GM11168 (cell line): ENCODE measurements around the gene PHTF2.

Experiments used
- in situ Hi-C: fragments of 300-500 bp; cut with MboI; formaldehyde crosslinking; loops from one replicate; pipeline ENCODE4 v1.12.0; 2022; ENCODE audit warnings: low sequenced_read_pairs; ENCODE audit not compliant: unreplicated experiment

The PHTF2 gene

DNA sequence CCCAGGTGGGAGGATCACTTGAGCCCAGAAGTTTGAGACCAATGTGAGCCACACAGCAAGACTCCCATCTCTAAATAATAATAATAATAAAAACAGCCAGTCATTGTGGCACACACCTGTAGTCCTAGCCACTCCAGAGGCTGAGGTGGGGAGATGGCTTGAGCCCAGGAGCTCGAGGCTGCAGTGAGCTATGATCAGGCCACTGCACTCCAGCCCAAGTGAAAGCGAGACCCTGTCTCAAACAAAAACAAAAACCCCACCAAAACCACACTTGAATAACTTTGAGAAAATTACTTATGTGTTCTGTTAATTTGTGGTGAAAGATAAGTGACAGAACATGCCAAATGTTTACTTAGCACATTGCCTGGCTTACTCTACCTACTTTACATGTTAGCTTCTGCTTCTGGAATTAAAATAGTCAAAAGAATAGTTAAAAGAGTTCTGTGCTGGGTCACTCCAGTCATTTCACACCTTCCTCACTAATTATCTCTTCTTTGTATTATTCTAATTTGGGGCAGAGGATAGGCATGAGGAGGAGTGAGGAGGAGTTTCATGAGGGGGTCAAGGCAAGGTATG is 10.2 kb upstream of the PHTF2 start:
- in situ Hi-C loops = loop anchor here (10.0 kb wide), 1 partner anchor 126 kb away; no protein-coding TSS in a partner anchor

DNA sequence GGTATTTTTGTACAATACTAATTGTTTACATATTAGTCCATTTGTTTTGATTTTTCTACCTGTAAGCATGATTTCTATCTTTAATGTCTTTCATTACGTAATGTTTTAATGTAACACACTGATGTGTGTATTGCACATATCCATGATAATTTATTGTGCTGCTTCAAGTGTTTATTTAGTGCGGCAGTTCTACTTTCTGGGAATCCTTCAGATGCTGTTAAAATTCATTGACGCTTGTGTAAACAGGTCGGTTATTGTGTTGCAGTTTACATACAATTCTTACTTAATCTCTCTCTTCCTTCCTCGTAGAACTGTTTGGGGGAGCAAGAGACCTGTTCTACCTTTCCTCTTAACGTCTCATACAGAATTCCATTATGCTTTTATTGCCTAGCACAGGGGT is 7.2 kb upstream of the PHTF2 start:
- in situ Hi-C loops = no loop called here

DNA sequence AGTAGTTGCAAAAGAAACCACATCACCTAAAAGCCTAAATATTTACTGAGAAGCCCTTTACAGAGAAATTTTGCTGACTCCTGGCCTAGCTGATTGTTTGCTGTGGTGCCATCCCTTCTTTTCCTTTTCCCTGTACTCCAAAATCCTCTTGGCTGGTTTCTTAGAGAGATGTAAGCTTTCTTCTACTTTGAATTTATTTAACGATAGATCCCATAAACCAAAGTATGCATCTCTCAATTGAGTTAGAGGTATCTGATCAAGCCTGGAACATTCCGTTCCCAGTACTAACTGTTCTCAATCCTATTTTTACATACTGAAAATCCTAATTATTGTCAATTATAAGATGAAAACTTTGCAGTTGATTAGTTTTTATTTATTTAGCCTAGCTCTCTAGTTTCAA is 6.6 kb upstream of the PHTF2 start:
- in situ Hi-C loops = no loop called here

DNA sequence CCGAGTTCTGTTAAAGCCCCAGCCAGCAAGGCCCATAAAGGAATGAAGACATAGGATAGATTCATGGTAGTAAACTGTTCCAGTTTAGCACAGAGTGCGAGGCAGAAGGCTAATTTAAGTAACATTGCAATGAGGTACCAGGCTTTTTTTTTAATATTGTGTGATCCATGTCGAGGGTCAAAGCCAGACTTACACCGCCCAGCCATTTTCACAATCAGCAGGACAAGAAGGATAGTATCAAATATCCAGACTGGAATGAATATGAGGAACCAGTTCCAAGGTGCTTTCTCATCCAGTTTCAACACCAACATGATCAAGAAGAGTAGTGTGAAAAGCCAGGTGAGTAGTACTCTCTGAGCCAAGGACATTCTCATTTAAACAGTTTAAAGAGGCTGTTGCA is 4.6 kb upstream of the PHTF2 start:
- in situ Hi-C loops = no loop called here

DNA sequence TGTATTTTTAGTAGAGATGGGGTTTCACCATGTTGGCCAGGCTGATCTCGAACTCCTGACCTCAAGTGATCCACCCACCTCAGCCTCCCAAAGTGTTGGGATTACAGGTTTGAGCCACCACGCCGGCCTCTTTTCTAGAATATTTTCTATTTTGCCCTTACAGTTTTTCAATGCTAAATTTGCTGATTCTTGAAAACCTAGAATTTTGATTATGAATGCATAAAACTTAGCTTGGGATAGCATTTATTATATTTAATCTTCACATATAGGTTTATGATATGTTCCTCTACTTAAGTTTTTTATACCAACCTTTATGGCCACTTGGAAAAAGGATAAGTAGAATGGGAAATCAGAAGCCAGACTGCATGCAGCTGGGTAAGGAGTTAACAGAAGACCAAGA is 2.5 kb upstream of the PHTF2 start:
- in situ Hi-C loops = no loop called here

DNA sequence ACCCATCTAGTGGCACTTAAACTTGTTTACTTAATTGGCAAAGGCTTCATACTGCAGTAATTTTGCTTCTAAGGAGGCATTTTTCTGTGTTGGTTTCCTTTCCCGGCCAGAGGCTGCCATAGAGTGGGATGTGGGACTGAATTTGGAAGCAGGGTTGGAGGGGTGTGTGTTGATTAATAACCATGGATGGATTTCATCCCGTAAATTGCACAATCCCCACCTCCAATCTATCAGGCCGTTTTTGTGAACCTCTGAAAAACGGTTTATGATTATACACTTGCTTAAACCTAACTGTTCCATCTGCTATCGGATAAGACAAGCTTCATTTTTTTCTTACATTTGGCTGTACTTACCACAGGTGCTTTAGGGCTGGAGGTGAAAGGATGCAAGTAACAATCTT is 1.6 kb upstream of the PHTF2 start:
- in situ Hi-C loops = no loop called here

DNA sequence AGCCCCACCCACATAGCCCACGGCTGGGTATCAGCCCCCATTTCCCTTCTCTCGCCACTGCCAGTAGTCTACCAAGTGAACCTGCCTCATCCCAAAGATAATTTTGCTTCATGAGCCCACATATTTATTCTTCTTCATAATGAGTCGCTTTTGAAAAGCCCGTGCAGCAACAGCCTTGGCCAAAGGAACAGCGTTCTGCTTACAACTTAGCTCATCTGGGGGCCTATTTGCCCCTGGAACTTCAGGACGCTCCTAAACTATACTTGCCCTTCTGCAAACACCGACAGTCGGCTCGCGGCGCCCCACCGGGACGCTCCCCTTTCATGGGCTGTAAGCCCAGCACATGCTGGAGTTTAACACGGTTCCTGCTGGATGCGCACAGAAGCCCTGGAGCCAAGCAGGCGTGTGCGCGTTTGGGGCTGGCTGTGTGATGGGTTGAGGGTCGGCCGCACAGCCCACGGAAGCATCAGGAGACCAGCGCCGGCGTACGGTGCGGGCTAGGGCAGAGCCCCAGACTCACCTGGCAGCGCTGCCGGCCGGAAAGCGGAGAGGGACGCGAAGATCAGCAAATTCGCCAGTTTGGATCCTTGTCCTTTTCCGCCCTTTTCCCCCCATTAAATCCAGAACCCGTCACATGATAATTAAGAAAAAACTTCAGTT is 709 bp upstream of the PHTF2 start:
- in situ Hi-C loops = no loop called here

DNA sequence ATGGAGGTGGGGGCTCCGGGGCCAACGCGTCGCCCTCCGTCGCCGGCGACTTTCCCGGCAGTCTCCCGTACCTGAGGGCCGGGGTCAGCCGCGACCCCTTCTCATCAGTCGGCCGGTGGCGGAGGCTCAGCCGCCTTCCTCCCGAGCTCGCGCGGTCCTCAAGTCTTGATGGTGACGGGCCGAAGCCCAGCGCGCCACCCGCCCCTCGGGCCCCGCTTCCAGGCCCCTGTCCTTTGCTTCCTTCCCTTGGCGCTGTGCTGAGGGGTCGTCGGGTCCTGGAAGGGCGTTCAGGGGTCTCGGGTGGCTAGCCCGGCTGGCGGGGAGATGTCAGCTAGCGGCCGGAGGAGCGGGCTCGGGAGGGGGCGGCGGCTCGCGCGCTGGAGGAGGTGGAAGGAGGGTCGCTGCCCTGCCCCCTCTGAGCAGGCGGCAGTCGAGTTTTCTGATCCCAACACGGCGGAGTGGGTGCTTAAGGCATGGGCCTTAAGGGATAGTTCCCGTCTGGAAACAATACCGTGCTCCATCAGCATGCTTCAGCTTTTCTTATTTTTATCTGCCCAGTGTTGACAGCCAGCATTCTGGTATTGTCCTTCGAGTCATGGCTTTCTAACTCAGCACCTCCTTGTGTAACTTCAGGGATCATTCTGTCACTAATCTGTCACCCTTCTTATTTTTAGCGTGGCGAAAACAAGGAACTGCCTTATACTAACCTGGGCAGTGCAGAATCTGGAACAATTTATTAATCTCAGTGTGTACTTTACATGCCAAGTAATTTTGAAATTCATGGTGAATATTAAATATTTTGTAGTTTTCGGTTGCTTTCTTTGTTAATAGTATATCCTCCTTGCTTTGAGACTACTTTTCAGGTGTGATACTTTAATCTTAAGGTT is 748 bp downstream of the PHTF2 start:
- in situ Hi-C loops = no loop called here

DNA sequence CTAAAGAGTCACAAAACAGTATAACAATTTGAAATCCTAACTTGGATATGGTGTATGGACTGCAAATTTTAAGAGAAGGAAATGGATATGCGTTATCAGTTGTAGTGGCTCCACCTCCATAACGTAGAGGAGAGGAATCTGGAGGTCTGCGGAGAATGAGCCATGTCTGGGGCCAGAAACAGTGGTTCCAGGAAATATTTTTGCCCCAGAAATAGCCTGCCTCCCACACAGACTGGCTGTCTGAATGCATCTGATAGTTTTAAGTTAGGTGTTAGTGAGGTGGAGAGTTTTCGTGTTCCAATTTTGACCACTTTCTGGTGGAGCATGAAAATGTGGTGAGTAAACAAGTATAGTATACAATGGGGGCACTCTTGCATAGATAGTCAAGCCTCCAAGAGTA is 1.6 kb downstream of the PHTF2 start:
- in situ Hi-C loops = no loop called here

DNA sequence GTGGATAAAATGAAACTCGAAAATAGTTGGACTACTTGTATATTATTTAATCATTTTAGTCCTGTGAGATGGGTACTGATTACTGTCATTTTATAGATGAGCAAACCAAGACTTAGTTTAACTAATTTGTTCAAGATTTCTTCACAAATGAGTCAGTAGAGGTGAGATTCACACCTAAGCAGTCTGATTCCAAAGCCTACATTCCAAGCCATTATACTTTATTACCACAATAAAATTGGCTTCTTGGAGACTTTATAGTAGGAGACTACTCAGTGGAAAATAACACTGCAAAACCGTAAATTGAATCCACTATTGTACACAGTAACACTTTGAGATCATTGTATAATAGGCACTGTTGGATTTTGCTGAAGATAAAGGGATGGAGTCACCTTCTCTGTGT is 2.2 kb downstream of the PHTF2 start:
- in situ Hi-C loops = no loop called here

DNA sequence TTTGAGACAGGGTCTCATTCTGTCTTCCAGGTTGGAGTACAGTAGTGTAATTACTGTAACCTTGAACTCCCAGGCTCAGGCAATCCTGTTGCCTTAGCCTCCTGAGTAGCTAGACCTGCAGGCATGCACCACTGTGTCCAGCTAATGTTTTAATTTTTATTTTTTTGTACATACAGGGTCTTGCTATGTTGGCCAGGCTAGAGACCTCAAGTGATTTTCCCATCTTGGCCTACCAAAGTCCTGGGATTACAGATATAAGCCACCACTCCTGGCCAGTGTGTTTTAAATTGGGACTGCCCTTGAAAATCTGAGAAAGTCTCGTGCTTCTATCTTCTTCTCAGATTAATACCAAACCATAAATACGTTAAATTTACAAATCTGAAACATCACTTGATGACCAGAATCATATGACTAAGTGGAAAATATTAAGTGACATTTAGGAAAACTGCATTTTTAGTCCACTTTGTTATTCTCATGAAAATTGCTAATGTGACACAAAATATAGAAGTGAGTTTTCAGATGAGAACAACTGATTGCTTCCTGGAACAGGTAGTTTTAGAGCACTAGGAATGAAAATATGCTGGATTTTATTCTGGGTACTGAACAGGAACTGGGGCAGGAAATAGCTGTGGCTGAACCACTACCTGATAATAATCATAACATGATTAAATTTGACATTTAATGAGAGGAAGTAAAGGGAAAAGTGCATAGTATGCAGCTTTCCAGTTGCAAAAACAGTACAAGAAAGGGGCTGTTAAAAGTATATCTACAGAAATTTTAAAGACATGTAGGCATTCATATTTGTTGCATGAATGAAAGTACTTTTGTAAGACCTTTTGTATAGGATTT is 4.2 kb downstream of the PHTF2 start:
- in situ Hi-C loops = no loop called here

DNA sequence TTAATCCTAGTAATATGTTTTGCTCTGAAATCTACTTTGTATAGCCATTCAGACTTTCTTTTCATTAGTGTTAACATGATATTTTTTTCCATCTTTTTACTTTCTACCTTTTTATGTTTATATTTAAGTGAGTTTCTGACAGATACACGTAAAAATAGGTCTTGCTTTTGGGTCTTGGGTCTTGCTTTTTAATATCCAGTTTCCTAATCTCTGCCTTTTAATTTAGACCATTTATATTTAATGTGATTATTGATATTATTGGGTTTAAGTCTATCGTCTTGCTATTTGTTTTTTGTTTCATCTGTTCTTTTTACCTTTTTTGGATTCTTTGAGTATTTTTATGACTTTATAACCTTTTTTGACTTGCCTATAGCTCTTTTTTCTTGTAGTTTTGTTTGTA is 7.9 kb downstream of the PHTF2 start:
- in situ Hi-C loops = no loop called here

DNA sequence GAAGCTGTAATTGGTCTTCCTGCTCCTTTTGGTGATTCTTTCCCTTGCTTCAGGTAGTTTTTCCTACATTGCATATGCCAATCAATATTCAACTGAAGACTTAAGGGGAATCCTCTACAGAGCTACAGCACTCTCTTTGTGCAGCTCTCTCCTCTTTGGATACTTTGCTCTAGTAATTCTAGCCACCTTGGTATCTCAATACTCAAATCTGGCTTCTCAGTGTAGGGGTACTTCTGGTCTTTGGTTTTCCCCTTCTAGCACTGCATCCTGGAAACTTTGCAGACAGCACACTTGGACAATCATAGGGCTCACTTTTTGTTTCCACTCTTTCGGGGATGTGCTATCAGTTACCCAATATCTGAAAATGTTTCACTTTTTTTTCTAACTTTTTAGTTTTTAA is 9.9 kb downstream of the PHTF2 start:
- in situ Hi-C loops = no loop called here

DNA sequence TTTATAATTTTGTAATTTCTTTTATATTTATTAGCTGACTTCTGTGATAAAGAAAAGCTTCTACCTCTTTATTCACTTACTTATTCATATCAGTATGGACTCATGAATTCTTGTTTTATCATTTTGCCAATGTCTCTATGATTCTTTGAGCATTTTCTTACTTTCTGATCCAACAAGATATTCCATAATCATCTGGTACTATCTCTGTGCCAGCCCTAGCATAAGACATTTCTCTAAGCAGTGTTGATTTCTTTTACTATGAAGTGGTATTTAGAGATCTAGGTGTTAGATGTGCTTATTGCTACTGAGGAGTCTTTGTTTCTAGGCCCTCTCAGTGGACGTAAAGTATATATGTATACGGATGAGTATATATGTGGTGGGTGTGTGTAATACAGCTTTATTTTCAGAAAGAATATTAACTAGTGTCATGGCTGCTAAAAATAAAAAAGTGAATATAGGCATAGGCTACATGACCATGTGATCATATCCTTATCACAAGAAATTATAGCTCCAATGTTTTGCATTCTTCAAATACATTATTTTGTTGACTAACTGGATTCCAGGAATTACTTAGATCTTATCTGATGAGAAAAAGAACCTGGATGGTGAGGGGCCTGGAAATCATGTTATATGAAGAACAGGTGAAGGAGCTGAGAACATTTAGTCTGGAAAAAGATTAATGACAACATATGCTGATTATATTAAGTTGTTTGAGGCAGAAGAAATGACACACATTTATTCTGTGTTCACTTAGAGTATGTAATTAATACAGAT is 13.1 kb downstream of the PHTF2 start:
- in situ Hi-C loops = no loop called here

DNA sequence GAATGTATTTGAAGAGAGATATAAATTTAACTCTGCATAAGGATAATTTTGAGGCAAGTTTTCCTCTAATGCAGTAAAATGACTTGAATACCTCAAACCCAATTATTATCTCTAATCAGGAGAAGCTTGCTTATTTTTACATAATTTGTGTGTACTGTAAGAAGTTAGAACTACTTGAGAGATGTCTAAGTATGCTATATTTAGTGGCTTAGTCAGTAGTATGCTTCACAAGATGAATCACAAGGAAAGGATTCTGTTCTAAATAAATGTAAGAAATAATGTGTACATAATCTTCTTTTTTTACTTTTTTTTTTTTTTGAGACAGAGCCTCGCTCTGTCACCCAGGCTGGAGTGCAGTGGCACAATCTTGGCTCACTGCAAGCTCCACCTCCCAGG is 13.7 kb downstream of the PHTF2 start:
- in situ Hi-C loops = no loop called here

DNA sequence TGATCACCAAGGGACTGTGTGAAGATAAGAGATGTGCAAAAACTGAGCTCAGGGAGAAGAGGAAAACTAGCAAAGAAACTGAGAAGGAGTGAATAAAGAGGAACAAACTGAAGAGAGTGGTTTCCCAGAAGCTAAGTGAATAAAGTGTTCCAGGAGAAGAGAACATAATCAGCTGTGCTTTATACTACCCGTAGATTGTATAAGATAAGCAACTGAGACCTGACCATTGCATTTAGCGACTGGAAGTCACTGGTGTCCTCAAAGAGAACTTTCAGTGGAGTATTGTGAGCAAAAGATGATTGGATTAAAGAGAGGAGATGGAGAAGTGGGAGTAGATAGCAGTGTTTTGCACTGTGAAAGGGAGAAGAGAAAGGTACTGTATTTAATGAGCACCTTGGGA is 14.6 kb downstream of the PHTF2 start:
- in situ Hi-C loops = no loop called here

DNA sequence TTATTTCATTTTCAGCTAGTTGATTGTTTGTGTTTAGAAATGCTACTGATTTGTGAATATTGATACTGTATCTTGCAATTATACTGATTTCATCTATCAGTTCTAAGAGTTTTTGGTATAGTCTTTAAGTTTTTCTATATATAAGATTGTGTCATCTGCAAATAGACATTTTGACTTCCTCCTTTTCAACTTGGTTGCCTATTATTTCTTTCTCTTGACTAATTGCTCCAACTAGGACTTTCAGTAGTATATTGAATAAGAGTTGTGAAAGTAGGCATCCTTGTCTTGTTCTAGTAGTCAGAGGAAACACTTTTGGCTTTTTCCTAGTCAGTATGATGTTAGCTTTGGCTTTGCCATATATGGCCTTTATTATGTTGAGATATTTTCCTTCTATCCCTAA is 20.4 kb downstream of the PHTF2 start:
- in situ Hi-C loops = no loop called here

DNA sequence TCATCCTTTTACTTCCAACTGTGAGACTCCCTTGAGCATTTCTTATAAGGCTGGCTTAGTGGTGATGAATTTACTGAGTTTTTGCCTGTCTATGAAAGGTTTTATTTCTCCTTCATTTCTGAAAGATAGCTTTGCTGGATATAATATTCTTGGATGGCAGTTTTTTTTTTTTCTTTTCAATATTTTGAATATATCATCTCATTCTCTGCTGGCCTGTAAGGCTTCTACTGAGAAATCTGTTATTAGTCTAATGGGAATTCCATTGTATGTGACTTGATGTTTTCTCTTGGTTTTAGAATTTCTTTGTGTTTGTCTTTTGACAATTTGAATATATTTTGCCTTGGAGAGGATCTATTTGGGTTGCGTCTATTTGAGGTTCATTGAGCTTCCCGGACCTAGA is 22.4 kb downstream of the PHTF2 start:
- in situ Hi-C loops = no loop called here

DNA sequence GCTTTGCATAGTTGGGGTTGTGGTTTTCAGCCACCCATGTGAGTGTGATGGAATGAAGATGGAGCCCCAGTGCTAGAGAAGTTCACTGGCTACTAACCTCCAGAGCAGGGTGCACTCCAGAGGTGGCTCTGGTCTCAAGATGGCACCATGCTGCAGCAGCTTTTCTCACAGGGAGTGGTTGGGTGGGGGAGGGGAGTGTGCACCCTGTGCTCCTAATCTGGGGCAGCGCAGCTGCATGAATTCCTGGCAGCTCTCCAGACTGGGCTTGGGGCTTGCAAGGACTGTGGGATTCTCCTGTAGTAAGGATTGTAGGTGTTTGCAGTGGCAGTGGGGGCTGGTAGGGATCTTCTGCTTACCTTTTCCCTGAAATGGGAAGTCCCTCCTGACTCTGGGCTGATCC is 23.7 kb downstream of the PHTF2 start:
- in situ Hi-C loops = no loop called here

DNA sequence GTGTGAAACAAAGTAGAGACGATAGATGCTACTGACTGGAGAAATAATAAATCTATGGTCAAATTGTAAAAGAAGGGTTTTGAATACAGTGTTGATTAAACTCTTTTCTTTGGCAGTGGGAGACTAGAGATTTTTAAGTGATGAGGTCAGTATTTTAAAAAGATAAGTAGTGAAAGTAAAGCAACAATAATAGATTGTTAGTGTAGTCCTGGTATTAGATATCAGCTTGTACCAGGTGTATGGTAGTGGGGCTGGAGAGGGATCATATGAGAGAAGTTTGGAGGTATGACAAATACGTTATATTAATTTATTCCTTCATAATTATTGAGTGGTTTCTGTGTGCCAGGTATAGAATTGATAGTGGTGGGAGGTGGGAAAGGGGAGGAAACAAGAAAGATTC is 25.2 kb downstream of the PHTF2 start:
- in situ Hi-C loops = no loop called here
